Keratinocyte (primary cell): Measurements from ENCODE around the gene DUSP10. TPM values are rescaled to one million over a fixed set of nuclear protein-coding genes. Genes with fewer than 3 reads are reported as not detected.

Source experiments
- DNase-seq: peaks from one replicate; pipeline ENCODE4 v3.0.0-alpha.2; 2011; ENCODE audit warnings: low read depth, missing footprints, low spot score
- FAIRE-seq: peaks from 2 replicates; lab custom pipeline; 2011; peaks lifted over from hg19 to GRCh38; lab: Jason Lieb, UNC
- H2AFZ ChIP-seq: 2 replicates; pipeline ENCODE4 v1.6.0; 2012; ENCODE audit warnings: low read length, control low read depth, inconsistent platforms; ENCODE audit not compliant: control insufficient read depth
- H3K27ac ChIP-seq: 2 replicates; pipeline ENCODE4 v1.5.1; 2011; ENCODE audit warnings: low read length; ENCODE audit not compliant: control insufficient read depth, insufficient read depth
- H3K27me3 ChIP-seq: 3 replicates; pipeline ENCODE4 v1.6.0; 2011; ENCODE audit warnings: low read length; ENCODE audit not compliant: control insufficient read depth, insufficient read depth; ENCODE audit errors: extremely low read depth
- H3K36me3 ChIP-seq, 2 experiments: 2 replicates in 1 of 2; 3 replicates in 1 of 2; pipeline ENCODE4 v1.5.1; 2011; ENCODE audit warnings: low read length in 2 of 2, mild to moderate bottlenecking in 1 of 2; ENCODE audit not compliant: control insufficient read depth in 2 of 2, insufficient read depth in 2 of 2; ENCODE audit errors: extremely low read depth in 1 of 2
- H3K4me1 ChIP-seq: 3 replicates; pipeline ENCODE4 v1.5.1; 2011; ENCODE audit warnings: low read length; ENCODE audit not compliant: control insufficient read depth, insufficient read depth; ENCODE audit errors: extremely low read depth
- H3K4me2 ChIP-seq: 3 replicates; pipeline ENCODE4 v1.6.0; 2011; ENCODE audit warnings: low read depth, low read length; ENCODE audit not compliant: control insufficient read depth, insufficient read depth; ENCODE audit errors: extremely low read depth
- H3K4me3 ChIP-seq, 3 experiments: fragments of 200-600 bp in 1 of 3; sonication (generic) in 1 of 3; 2 replicates in 2 of 3; 3 replicates in 1 of 3; pipeline ENCODE4 v1.5.1; 2011 to 2016; ENCODE audit warnings: low read length in 3 of 3, mild to moderate bottlenecking in 3 of 3, control low read depth in 2 of 3, inconsistent platforms in 1 of 3, low read depth in 1 of 3, mixed read lengths in 1 of 3, mixed run types in 1 of 3, moderate library complexity in 1 of 3; ENCODE audit not compliant: control insufficient read depth in 2 of 3, insufficient read depth in 2 of 3; ENCODE audit errors: extremely low read depth in 1 of 3
- H3K79me2 ChIP-seq: 2 replicates; pipeline ENCODE4 v1.6.0; 2012; ENCODE audit warnings: low read length; ENCODE audit not compliant: control insufficient read depth, insufficient read depth
- H3K9ac ChIP-seq: 3 replicates; pipeline ENCODE4 v1.6.0; 2011; ENCODE audit warnings: low read length; ENCODE audit not compliant: control insufficient read depth, insufficient read depth; ENCODE audit errors: extremely low read depth
- H3K9me1 ChIP-seq: 3 replicates; pipeline ENCODE4 v1.6.0; 2011; ENCODE audit warnings: low read length; ENCODE audit not compliant: control insufficient read depth, insufficient read depth; ENCODE audit errors: extremely low read depth
- H3K9me3 ChIP-seq: 2 replicates; pipeline ENCODE4 v1.5.1; 2012; ENCODE audit warnings: low read depth, low read length; ENCODE audit not compliant: control insufficient read depth
- H4K20me1 ChIP-seq: 3 replicates; pipeline ENCODE4 v1.6.0; 2011; ENCODE audit warnings: low read length; ENCODE audit not compliant: control insufficient read depth, insufficient read depth; ENCODE audit errors: extremely low read depth
- EZH2 ChIP-seq: IDR thresholded peaks from one replicate; pipeline ENCODE4 v1.6.1; 2012; ENCODE audit warnings: inconsistent platforms, mild to moderate bottlenecking, low read length, moderate library complexity
- dilution Hi-C: fragments of 300-500 bp; cut with MboI; formaldehyde crosslinking; loops from one replicate; pipeline ENCODE4 v1.7.0; 2020; ENCODE audit warnings: low sequenced_read_pairs; ENCODE audit not compliant: extremely low pct_ligation_motif_present
- polyA plus RNA-seq, 5 experiments: library from polyadenylated mRNA; depleted of rRNA in 3 of 5; stranded (reverse) in 3 of 5; stranded (forward) in 1 of 5; unstranded in 1 of 5; fragments of >200 nt; gene quantifications; 1 replicate in 1 of 5; 2 replicates in 3 of 5; 3 replicates in 1 of 5; pipeline versions ENCODE4 v1.2.1 to v1.2.3, GENCODE V29; 2011 to 2012; ENCODE audit warnings: missing spikeins in 2 of 5, low read depth in 1 of 5, low replicate concordance in 1 of 5
- TF ChIP-seq, protein P1 (sequence below), 3 experiments: IDR thresholded peaks in 1 of 3; conservative IDR thresholded peaks in 1 of 3; optimal IDR thresholded peaks in 1 of 3; 2 replicates in 2 of 3; 3 replicates in 1 of 3; pipeline versions ENCODE3 to v1.5.1; 2011; ENCODE audit warnings: low read length in 3 of 3, mild to moderate bottlenecking in 3 of 3, moderate library complexity in 2 of 3, control low read depth in 1 of 3, inconsistent platforms in 1 of 3; ENCODE audit not compliant: insufficient read depth in 2 of 3; ENCODE audit errors: extremely low read depth in 1 of 3

The DUSP10 gene
- polyA plus RNA-seq, 1 donor (not counting 4 experiments of a cell fraction or from before 2014, with no cell fraction given) = 15.1 TPM

DNA sequence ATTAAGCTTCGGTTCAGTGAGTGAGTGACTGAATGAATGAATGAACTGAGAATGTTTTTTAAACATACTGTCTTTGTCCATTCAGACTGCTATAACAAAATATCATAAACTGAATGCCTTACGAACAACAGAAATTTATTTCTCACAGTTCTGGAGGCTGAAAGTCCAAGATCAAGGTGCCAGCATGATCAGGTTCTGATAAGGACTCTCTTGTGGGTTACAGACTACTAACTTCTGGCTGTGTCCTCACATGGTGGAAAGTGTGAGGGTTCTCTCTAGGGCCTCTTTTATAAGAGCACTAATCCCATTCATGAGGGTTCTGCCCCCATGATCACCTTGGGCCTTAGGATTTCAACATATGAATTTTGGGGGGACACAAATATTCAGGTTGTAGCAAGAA is 7.1 kb upstream of the DUSP10 start:
- FAIRE-seq = no peak
- dilution Hi-C loops = no loop called here

DNA sequence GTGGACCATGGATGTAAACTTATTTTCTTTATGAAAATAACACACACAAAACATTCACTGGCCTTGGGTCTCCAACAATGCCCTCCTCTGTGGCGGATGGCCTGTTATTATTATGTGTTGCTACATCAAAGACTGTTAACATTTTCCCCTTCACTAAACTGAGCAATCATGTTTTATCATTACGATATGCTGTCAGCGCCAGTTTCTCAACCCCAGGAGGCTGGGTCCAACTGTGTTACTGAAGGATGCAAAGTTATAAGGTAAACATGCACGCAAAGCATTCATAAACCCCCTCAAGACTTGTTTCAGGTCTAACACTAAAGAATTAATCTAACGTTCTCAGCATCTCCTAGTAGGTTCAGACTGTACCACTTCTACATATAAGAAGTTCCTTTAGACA is 6.0 kb upstream of the DUSP10 start:
- Histone ChIP-seq H3K27ac (no peak overlapping the region), H3K36me3 (no peaks in the 10 kb centered on the region), H3K9ac (no peak overlapping the region), H4K20me1 (no peaks in the 10 kb centered on the region), H3K4me3 (no peak overlapping the region), H3K27me3 (no peaks in the 10 kb centered on the region), H3K9me1 (no peaks in the 10 kb centered on the region), H2AFZ (no peak overlapping the region), H3K79me2 (no peaks in the 10 kb centered on the region), H3K4me1 (peaks cover 8% of the 10 kb centered on the region), H3K4me2 (no peak overlapping the region), H3K9me3 (no peaks in the 10 kb centered on the region)
- no peak for TF ChIP-seq EZH2
- TF ChIP-seq, protein P1, sequence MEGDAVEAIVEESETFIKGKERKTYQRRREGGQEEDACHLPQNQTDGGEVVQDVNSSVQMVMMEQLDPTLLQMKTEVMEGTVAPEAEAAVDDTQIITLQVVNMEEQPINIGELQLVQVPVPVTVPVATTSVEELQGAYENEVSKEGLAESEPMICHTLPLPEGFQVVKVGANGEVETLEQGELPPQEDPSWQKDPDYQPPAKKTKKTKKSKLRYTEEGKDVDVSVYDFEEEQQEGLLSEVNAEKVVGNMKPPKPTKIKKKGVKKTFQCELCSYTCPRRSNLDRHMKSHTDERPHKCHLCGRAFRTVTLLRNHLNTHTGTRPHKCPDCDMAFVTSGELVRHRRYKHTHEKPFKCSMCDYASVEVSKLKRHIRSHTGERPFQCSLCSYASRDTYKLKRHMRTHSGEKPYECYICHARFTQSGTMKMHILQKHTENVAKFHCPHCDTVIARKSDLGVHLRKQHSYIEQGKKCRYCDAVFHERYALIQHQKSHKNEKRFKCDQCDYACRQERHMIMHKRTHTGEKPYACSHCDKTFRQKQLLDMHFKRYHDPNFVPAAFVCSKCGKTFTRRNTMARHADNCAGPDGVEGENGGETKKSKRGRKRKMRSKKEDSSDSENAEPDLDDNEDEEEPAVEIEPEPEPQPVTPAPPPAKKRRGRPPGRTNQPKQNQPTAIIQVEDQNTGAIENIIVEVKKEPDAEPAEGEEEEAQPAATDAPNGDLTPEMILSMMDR (optimal IDR thresholded peaks at IDR 0.05 in 1 of 3, IDR thresholded peaks at IDR 0.05 in 1 of 3, conservative IDR thresholded peaks at IDR 0.05 in 1 of 3; ENCODE audit: extremely low read depth in 1 of 3, insufficient read depth in 2 of 3, low read length in 3 of 3) = no peak
- dilution Hi-C loops = no loop called here
- DNase-seq (no peak), FAIRE-seq (no peak)

More for the DNA sequence above, 7.1 kb upstream of the DUSP10 start:
- no peak overlapping the region for H3K27ac ChIP-seq
- no peak overlapping the region for H3K9ac ChIP-seq
- H3K4me1 ChIP-seq = no peaks in the 10 kb centered on the region
- H3K4me3 ChIP-seq = no peak overlapping the region
- no peak for TF ChIP-seq EZH2
- TF ChIP-seq, protein P1 (optimal IDR thresholded peaks at IDR 0.05 in 1 of 3, IDR thresholded peaks at IDR 0.05 in 1 of 3, conservative IDR thresholded peaks at IDR 0.05 in 1 of 3; ENCODE audit: extremely low read depth in 1 of 3, insufficient read depth in 2 of 3, low read length in 3 of 3) = no peak
- no peaks in the 10 kb centered on the region for H3K9me3 ChIP-seq
- no peaks in the 10 kb centered on the region for H3K27me3 ChIP-seq
- no peak overlapping the region for H2AFZ ChIP-seq
- no peaks in the 10 kb centered on the region for H3K36me3 ChIP-seq
- no peaks in the 10 kb centered on the region for H3K79me2 ChIP-seq
- H4K20me1 ChIP-seq = no peaks in the 10 kb centered on the region
- H3K9me1 ChIP-seq = no peaks in the 10 kb centered on the region
- no peak overlapping the region for H3K4me2 ChIP-seq
- DNase-seq = no peak
